GM12878 (cell line): ENCODE measurements around the gene ADCY9.

Experiments used
- BCLAF1 ChIP-seq: fragments of 450-650 bp; IDR thresholded peaks from 2 replicates; pipeline ENCODE4 v1.6.1; 2017; ENCODE audit warnings: antibody characterized with exemption, mild to moderate bottlenecking, moderate library complexity
- CTCF ChIP-seq, 3 experiments: IDR thresholded peaks in 2 of 3; conservative IDR thresholded peaks in 1 of 3; 2 replicates each; pipeline ENCODE4 v1.5.1; 2011; ENCODE audit warnings: low read depth in 3 of 3, low read length in 3 of 3, mild to moderate bottlenecking in 3 of 3, control low read depth in 2 of 3, moderate library complexity in 2 of 3, inconsistent platforms in 1 of 3, mixed read lengths in 1 of 3; ENCODE audit not compliant: control insufficient read depth in 2 of 3, insufficient read depth in 1 of 3; ENCODE audit errors: extremely low read depth in 1 of 3
- EP300 ChIP-seq, 2 experiments: fragments of 150-350 bp in 1 of 2; IDR thresholded peaks; 2 replicates each; pipeline ENCODE4 v1.6.1; 2011 to 2012; ENCODE audit warnings: low read depth in 2 of 2, low read length in 2 of 2, borderline replicate concordance in 1 of 2, improper control_type of control experiment in 1 of 2, inconsistent platforms in 1 of 2; ENCODE audit not compliant: control insufficient read depth in 1 of 2
- IKZF1 ChIP-seq: fragments of 450-650 bp; conservative IDR thresholded peaks from 2 replicates; pipeline ENCODE4 v1.6.1; 2017; ENCODE audit warnings: antibody characterized with exemption, mild to moderate bottlenecking
- MTA2 ChIP-seq: fragments of 450-650 bp; IDR thresholded peaks from 2 replicates; pipeline ENCODE4 v1.6.1; 2016; ENCODE audit warnings: low read depth, mild to moderate bottlenecking, moderate library complexity
- MYC ChIP-seq: IDR thresholded peaks from 2 replicates; pipeline ENCODE4 v1.6.1; 2011; ENCODE audit warnings: mild to moderate bottlenecking, low read length, moderate library complexity, inconsistent platforms; ENCODE audit not compliant: insufficient read depth, insufficient replicate concordance, insufficient read length, severe bottlenecking
- NFIC ChIP-seq: IDR thresholded peaks from 2 replicates; pipeline ENCODE4 v1.6.1; 2012; ENCODE audit warnings: low read depth, mild to moderate bottlenecking, inconsistent platforms, low read length, moderate library complexity
- PAX5 ChIP-seq: IDR thresholded peaks from 2 replicates; pipeline ENCODE4 v1.6.1; 2011; ENCODE audit warnings: low read depth, low read length, borderline replicate concordance
- PAX8 ChIP-seq: fragments of 450-650 bp; IDR thresholded peaks from 2 replicates; pipeline ENCODE4 v1.6.1; 2017; ENCODE audit warnings: mild to moderate bottlenecking, moderate library complexity
- SMAD1 ChIP-seq: fragments of 450-650 bp; IDR thresholded peaks from 2 replicates; pipeline ENCODE4 v1.6.1; 2018; ENCODE audit warnings: mild to moderate bottlenecking, low read depth; ENCODE audit not compliant: partially characterized antibody
- SMC3 ChIP-seq: IDR thresholded peaks from 2 replicates; pipeline ENCODE4 v1.6.1; 2011; ENCODE audit warnings: low read length, improper control_type of control experiment, borderline replicate concordance
- SP1 ChIP-seq: IDR thresholded peaks from one replicate; pipeline ENCODE4 v1.6.1; 2011; ENCODE audit warnings: low read depth, low read length
- ZBTB33 ChIP-seq: fragments of 450-650 bp; IDR thresholded peaks from 2 replicates; pipeline ENCODE4 v1.6.1; 2017; ENCODE audit warnings: mild to moderate bottlenecking
- ZZZ3 ChIP-seq: IDR thresholded peaks from 2 replicates; pipeline ENCODE4 v1.6.1; 2011; ENCODE audit warnings: low read depth; ENCODE audit not compliant: control insufficient read depth, insufficient read length

GRCh38 chr16:3984111-3985060 is 131.9 kb downstream of the ADCY9 start:
- TF ChIP-seq SP1 (no peak), EP300 (IDR thresholded peaks at IDR 0.05; ENCODE audit: borderline replicate concordance in 1 of 2, control insufficient read depth in 1 of 2, low read depth in 2 of 2, low read length in 2 of 2) (no peak), IKZF1 (no peak), BCLAF1 (no peak), ZBTB33 (no peak), CTCF (IDR thresholded peaks at IDR 0.05 in 2 of 3, conservative IDR thresholded peaks at IDR 0.05 in 1 of 3; ENCODE audit: control insufficient read depth in 2 of 3, extremely low read depth in 1 of 3, insufficient read depth in 1 of 3, low read depth in 3 of 3, low read length in 3 of 3) (no peak), ZZZ3 (no peak), MYC (no peak), NFIC (no peak), PAX5 (no peak), MTA2 (no peak), PAX8 (no peak), SMC3 (no peak), SMAD1 (no peak)
